Right kidney (tissue), 1 donor: ENCODE measurements around the gene SP140L.
"Not testable (repeated sequence)": the region's sequence is repeated elsewhere in the genome, so short reads cannot be mapped to it uniquely, and the experiment has no call there.

Experiments
- DNase-seq: peaks from one replicate; pipeline ENCODE4 v3.0.0-alpha.2; 2016

Gene SP140L

DNA sequence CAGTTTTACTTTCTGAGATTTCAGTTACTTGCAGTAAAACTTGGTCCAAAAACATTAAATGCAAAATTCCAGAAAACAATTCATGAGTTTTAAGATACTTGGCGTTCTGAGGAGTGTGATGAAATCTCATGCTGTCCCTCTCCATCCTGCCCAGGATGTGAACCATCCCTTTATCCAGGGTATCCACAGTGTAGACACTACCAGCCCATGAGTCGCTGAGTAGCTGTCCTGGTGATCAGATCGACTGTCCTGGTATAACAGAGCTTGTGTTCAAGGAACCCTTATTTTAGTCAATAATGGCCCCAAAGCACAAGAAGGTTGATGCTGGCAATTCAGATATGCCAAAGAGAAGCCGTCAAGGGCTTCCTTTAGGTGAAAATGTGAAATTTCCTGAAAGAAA is 92.2 kb downstream of the SP140L start:
- no peak for DNase-seq

- DNase-seq, result no peak
Observed at GRCh38 chr2:230422149-230422548, 95.2 kb downstream of the SP140L start.

DNA sequence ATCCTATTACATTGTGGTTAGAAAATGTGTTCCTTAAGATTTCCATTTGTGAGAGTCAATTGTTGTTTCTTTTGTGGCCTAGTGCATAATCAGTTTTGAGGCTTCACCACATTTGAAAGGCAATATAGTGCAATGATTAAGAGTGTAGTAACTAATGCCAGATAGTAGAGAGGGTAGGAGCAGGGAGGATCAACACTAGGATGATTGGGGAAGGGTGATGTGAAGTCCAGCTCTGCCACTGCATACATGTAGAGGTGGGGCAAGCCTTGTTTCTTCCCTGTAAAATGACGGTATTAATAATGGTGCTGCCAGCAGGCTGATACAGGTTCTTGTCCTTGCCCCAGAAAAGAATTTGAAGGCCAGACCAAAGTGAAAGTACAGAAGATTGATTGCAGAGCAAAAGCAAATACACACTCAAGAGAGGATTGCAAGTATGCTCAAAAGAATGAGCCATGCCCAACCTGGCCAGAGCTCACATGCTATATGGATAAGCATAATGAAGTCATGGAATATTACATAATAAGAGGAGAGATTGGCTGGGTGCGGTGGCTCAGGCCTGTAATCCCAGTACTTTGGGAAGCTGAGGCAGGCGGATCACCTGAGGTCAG is 97.0 kb downstream of the SP140L start:
- DNase-seq, result no peak

DNA sequence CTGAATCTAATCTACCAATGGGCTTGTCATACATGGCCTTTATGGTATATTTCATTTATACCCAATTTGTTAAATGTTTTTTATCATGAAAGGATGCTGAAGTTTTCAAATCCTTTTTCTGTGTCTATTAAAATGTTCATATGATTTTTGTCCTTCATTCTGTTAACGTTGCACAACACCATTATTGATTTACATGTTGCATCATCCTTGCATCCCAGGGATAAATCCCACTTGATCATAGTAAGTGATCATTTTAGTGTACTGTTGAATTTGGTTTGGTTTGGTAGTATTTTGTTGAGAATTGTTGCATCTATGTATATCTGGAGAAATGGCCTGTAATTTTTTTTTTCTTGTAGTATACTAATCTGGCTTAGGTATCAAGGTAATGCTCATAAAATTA is 98.4 kb downstream of the SP140L start:
- DNase-seq, result no peak

DNA sequence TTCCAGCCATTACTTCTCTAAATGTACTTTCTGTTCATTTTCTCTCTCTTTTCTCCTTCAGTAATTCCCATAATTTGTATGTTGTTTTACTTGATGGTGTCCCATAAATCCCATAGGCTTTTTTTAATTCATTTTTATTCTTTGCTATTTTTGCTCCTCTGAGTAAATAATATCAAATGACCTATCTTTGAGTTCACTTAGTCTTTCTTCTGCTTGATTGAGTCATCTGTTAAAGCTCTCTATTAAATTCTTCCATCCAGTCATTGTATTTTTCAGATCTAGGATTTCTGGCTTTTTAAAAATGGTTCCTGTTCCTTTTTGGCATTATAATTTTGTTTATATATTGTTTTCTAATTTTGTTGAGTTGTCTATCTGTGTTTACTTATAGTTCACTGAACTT is 102.5 kb downstream of the SP140L start:
- no peak for DNase-seq

- no peak for DNase-seq
Observed at GRCh38 chr2:230430957-230431910, 104.2 kb downstream of the SP140L start.

GRCh38 chr2:230434677-230435324 is 107.8 kb downstream of the SP140L start:
- no peak for DNase-seq

DNA sequence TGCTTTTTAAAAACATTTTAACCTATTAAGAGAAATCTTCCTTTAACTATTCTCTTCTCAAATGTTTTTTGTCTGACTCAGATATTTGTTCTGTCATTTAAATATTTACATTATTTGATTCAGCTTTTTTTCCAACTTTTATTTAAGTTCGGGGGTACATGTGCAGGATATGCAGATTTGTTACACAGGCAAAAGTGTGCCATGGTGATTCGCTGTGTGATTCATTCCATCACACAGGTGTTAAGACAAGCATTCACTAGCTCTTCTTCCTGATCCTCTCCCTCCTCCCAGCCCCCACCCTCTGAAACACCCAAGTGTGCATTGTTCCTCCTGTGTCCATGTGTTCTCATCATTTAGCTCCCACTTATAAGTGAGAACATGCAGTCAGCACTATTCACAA is 108.4 kb downstream of the SP140L start:
- DNase-seq, result no peak

- not testable (repeated sequence) for DNase-seq
Observed at GRCh38 chr2:230439121-230439520, 112.1 kb downstream of the SP140L start.

GRCh38 chr2:230439590-230439989 is 112.6 kb downstream of the SP140L start:
- DNase-seq, result no peak

- DNase-seq, result no peak
Observed at GRCh38 chr2:230441227-230441897, 114.4 kb downstream of the SP140L start.

DNA sequence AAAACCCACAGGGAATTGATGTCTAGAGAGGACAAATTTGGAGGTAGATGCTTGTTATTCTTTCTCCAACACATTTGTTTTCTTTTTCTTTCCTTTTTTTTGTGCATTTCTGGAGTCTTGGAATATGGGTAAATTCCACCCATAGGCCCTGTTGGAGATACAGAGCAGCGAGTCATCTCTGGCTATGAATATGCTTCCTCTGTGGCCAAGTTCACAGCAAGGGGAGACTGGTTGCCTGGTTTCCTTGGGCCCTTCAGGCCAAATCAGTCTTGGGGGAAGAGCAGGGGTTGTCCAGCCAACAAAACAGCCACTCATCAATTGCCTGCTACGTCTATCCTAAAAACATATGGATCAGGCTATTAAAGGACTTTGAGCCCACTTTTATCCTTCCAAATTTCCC is 116.5 kb downstream of the SP140L start:
- DNase-seq, result no peak

DNA sequence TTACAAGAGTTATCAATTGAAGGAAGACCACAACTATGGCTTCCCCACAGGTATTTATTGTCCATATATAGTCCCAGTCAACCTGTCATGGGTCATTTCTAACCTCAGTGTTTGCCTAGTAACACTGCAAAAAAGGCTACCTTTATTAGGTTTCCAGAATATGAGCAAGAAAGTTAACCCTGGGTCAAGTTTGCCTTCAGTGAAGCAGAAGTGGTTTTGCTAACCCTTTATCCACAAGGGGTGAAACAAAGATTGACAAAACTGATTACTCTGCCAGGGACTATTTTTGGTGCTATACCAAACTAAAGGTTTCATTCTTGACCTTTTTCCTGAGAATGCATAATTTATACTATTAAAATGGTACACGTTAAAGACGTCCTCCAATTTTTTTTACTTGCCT is 117.8 kb downstream of the SP140L start:
- DNase-seq, result no peak

DNA sequence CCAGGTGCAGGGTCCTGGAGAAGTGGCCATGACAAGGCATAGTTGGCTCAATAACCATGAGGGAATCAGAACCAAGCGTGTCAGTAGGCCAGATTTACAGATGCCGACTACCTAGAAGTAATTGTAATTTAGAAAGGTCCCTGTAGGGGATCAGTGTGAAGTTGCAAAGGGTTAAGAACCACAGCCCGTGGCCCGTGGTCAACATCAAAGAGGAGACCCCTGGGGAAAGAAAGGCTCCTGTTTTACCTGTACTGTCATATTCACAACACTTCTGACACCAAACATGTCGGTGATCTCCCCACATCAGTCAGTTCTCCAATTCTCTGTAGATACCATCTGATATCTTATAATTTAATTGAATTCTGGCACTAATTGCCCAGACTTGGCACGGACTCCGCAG is 120.0 kb downstream of the SP140L start:
- DNase-seq, result no peak

- no peak for DNase-seq
Observed at GRCh38 chr2:230447455-230448451, 120.8 kb downstream of the SP140L start.

DNA sequence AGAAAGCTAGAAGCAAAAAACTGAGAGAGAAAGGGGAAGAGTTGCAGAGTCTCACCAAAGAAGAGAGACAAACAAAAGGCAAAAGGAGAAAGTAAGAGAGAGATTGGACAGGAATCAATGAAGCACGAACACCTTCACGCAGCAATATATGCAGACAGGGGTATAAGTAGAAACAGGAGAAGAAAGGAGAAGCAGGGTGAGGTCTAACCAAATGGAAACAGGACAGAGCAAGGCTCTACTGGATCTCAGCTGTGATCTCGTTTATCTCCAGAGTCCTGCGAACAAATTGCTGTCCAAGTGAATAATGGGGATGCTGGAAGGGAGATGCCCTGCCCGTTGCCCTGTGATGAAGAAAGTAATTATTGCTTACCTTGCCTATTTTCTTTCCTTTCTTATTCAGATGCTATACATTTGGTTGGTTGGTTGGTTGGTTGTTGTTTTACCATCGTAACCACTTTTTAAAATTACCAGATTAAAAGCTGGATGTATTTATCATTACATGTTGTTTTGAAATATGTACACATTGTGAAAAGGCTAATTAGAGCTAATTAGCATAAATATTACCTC is 123.0 kb downstream of the SP140L start:
- DNase-seq, result no peak

DNA sequence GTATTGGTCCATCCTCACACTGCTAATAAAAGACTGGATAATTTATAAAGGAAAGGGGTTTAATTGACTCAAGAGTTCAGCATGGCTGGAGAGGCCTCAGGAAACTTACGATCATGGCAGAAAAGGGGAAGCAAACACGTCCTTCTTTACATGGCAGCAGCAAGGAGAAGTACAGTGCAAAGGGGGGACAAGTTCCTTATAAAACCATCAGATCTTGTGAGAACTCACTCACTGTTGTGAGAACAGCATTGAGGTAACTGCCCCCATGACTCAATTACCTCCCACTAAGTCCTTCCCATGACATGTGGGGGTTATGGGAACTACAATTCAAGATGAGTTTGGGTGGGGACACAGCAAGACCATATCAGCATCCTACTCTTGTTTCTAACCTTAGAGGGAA is 126.0 kb downstream of the SP140L start:
- DNase-seq, result no peak
